SIG-M5 treated with dmso at 0.1 percent for 504 hours (cell line): ENCODE results near the gene SLC36A2.
A peak's percentile ranks its signal among the peaks of the same experiment; 100 is the strongest.
"Not testable (repeated sequence)": the region's sequence is repeated elsewhere in the genome, so short reads cannot be mapped to it uniquely, and the experiment has no call there.

Experiments used
- DNase-seq: peaks from one replicate; lab custom pipeline; 2025; ENCODE audit not compliant: unreplicated experiment; lab: John Stamatoyannopoulos, UW

The SLC36A2 gene

DNA sequence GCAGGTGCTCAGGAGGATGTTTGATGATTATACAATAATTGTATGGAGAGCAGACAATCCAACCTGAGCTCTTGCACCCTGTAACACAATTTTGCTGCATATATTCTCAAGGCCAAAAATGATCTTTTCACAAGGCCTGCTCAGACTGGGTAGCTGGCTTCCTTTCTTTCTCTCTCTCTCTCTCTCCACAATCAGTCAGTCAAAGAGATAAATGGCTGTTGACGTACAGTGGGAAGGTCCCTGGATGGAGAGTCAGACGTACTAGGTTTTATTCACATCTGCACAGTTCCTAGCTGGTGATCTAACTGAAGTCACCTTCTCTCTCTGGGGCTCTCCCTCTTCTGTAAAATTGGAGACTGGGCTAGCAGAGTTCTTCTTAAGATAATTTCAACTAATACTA is 19.8 kb downstream of the SLC36A2 start:
- no peak for DNase-seq

DNA sequence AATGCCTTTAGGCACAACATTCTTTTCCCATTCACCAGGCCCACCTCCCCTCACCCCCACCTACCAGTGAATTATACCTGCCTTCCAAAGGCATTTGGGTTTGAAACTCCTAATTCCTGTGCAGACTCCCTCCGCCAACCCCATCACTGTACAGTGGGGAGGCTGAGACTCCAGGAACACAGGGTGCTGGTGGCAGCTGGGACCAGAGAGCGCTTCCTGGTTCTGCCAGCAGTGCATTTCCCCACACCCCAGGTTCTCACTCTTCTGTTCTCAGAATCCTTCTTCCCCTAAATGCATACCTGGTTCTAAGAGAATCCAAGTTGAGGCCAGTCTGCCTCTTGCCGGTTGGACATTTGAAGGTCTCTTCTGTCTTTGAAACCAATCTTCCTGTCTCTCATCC is 21.1 kb downstream of the SLC36A2 start:
- no peak for DNase-seq

DNA sequence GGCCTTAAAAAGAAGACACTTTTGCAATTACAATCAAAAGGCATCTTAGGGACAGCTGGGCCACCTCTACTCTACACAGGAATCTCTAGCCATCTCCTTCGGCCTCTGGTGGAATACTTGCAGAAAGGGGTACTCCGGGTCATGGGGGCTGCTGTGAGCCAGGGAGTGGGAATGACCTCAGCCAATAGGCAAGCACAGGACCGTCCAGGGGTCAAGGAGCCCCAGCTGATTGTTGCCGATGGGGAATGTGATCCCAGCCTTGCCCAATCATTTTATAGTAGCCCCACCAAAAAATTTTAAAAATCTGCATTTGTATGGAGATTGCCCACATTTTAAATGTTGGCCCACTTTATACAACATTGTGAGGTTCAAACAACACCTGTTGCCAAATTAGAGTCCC is 26.9 kb downstream of the SLC36A2 start:
- no peak for DNase-seq

DNA sequence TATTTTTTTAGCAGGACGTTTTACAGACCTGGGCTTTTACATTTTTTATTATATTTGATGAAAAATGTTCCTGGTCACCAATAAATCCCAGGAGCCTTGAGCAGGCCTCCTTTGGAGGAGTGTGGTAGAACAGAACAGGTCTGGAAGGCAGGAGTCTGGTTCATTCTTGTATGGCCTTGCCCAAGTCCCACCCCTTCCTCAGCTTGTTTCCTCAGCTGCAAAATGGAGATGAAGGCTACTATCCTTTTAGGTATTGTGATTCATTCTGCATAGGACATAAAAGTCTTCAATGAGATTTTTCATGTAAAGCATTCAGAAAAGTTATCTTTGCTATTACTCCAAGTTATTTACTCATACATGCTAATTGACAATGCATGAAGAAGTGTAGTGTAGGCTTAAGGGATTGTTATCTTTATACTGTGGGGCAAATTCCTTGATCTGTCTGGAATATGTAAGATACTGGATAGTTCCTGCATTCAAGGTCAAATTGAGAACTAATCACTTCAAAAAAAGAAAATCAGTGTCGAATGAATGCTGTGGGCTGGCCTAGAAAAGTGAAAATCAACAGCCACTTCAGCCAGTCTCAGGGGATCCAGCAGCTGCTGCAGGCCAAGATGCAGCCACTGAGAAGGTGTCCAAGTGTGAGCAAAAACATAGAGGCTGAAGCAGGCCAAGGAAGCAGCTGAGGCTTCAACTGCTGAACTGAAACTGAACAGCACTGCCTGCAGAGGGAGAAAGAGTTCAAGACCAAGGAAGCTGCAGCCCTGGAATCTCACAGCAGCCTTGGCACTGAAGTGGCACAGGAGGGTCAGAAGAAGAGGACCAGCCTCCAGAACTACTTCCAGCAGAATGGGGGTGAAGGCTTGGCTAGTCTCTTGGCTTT is 28.3 kb downstream of the SLC36A2 start:
- peak; percentile 18 for DNase-seq

DNA sequence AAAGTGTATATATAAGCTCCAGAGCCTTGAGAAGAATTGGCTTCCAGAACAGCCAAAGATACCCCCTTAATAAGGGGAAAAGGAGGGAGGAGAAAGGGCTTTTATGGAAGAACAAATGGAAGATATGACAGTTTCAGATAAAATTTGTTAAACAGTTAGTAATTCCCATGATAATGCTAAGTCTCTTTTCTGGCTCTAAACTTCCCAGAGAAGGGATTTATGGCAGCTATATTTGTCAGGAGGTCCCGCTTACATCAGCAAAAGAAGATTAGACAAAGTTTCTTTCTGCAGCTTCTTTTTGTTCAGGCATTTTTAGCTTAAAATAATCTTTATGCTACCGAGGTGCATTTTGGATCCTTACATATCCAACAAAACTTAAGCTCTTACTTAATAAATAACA is 29.5 kb downstream of the SLC36A2 start:
- no peak for DNase-seq

DNA sequence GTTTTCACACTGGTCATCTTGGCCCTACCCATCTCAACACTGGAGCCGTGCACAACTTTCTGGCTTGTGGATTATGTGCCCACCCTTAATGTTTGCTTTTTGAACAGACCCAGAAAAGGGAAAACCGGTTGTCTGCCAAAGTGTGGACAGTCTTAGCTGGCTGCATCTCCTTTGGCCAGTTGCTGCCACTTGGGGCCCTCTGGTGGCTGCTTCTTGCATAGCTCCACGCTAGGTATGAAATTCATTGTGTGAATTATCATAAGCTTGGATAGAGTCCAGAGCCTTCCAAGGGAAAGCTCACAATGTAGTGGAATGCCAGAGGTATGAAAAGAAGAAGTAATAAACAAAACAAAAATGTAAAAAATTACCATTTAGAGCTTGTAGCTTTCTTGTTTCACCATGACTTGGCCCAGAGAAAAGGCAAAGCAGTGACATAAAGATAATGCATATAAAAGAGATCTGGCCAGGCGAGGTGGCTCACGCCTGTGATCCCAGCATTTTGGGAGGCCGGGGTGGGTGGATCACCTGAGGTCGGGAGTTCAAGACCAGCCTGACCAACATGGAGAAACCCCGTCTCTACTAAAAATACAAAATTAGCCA is 31.3 kb downstream of the SLC36A2 start:
- DNase-seq = peak; percentile 50

DNA sequence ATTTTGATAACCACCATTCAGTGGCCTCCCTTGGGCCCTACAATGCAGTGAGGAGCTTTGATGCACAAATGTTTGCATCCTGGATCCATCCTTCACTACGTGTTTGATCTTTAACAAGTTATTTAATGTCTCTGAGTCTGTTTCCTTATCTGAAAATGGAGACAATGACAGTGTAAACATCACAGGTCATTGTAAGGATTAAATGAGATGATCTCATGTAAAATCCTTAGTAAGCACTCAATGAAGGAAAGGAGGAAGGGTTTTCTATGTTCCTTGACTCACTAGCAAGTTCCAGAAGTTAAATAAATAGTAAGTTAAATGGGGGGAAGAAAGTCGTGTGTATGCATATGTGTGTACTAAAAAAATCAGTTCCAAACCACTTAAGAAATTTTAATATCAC is 34.0 kb downstream of the SLC36A2 start:
- DNase-seq = no peak

DNA sequence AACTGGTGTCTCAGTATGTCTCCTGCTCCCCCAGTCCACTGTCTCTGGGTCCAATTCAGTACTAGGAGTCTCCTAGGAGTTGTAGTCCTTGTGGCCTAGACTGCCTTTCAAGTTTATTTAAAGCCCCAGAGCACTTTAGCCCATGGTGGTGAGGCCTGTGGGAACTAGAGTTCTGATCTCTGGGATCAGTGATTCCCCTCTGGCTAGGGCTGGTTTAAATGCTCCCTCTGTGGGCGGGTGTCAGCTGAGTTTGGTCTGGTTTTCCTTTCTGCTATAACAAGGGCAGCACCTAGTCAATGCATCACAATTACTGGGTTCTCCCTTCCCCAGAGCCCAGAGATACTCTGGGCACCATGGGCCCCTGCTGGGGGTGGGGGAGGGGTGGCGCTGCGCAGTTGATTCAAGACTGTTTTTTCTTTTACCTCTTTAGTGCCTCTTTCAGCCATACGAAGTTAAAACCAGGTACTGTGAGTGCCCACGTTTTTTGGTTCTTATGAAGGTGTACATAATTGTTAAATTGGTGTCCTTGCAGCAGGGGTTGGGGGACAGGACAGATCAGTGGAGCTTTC is 34.5 kb downstream of the SLC36A2 start:
- DNase-seq = no peak

DNA sequence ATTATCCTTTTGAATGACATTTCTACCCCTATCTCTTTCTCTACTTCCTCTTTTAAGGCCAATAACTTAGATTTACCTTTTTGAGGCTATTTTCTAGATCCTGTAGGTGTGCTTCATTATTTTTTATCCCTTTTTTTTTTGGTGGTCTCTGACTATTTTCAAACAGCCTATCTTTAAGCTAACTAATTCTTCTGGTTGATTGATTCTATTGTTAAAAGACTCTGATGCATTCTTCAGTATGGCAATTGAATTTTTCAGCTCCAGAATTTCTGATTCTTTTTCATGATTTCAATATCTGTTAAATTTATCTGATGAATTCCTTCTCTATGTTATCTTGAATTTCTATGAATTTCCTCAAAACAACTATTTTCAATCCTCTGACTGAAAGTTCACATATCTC is 36.4 kb downstream of the SLC36A2 start:
- no peak for DNase-seq

DNA sequence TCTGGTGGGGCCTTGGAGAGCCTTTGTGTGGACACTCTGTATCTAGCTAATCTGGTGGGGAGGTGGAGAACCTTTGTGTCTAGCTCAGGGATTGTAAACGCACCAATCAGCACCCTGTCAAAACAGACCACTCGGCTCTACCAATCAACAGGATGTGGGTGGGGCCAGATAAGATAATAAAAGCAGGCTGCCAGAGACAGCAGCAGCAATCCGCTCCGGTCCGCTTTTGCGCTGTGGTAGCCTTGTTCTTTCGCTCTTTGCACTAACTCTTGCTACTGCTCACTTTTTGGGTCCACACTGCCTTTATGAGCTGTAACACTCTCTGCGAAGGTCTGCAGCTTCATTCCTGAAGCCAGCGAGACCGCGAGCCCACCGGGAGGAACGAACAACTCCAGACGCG is 37.5 kb downstream of the SLC36A2 start:
- not testable (repeated sequence) for DNase-seq

DNA sequence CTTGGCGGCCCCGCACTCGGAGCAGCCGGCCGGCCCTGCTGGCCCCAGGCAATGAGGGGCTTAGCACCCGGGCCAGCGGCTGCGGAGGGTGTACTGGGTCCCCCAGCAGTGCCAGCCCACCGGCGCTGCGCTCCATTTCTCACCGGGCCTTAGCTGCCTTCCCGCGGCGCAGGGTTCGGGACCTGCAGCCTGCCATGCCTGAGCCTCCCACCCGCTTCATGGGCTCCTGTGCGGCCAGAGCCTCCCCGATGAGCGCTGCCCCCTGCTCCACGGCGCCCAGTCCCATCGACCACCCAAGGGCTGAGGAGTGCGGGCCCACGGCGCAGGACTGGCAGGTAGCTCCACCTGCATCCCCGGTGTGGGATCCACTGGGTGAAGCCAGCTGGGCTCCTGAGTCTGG is 38.1 kb downstream of the SLC36A2 start:
- not testable (repeated sequence) for DNase-seq

DNA sequence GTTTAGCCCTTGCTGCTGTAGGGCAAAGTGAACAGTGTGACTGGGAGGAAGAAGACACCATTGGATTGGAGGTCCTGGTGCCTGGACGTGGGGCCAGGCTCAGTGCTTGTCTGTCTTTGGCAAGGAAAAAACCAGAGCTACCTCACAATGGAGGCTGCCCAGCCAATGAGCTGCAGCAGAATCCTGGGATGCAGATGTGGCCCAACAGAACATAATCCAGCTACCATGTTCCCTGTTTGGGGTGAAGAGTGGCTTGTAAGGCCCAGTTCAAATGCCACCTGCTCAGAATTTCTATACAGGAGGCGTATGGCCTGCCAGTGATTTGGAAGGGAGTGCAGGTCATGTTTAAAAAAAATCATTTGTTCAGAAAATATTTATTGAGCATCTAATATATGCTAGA is 43.7 kb downstream of the SLC36A2 start, which contains the start of gene SLC36A3:
TSS of gene SLC36A3 (minus strand) at position 101 of the 400 bp plus-strand sequence. CDS start 412 bp downstream, outside the sequence.
- DNase-seq = no peak

DNA sequence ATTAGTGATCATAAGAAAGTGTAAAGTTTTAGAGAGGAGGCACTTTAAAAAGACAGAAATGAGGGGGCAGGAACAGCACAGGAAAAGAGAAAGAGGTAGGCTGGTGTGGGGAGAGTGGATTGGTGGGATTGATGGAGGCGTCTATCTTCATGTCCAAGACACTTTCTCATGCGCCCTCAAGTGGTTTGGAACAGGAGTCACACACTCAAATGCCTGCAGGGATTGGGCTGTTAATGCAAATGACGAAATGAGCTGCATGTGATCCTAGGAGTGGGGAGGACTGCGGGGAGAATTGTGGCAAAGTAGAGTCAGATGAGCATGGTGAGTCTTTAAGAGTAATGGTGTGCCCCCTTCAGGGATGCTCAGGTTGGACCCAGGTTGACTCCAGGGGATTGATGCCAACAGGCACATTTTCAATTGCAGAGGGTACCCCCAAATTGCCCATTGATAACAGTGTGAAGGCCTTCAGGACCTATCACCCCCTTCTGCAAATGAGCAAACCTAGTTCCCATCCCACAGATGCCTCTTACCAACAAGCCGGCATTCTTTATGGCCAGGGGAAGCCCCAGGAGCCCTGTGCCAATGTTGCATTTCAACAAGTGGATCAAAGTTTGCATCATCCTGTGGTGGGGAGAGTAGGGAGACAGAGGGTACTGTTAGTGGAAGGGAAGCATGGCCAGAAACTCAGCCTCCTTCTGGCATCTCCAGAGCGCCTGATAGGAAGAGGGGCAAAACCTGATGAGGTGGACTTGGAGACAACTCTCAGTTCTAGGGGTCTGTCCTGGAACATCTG is 49.1 kb downstream of the SLC36A2 start:
- peak; percentile 60 for DNase-seq

DNA sequence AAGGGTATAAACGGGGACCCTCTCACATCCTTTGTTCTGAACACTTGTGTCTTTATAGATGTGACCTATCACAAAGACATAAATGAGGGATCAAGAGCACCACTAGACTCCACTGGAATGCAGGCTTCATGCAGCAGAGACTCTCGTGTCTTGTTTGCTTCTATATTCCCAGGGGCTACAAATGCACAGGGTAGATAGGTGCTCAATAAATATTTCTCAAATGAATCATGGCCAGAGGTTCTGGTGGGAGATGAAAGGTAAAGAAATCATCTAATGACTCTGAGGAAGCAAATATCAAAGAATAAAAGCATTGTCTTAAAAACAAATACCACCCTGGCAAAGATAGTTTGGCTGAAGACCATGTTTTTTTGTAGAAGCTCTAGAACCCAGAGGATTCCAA is 50.4 kb downstream of the SLC36A2 start:
- DNase-seq = no peak

DNA sequence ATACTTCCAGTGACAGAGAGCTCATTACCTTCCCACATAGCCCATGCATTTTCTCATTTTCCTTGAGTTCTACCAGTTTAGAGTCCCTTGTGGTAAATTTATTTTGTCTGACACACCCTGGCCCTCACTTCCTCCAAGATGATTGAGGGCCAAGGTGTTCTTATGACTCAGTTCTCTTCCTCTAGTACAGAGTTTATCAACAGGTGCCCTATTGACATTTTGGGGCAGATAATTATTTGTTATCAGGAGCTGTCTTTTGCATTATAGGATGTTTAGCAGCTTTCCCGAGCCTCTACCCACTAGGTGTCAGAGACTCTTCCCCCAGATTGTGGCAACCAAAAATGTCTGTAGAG is 50.9 kb downstream of the SLC36A2 start:
- no peak for DNase-seq

DNA sequence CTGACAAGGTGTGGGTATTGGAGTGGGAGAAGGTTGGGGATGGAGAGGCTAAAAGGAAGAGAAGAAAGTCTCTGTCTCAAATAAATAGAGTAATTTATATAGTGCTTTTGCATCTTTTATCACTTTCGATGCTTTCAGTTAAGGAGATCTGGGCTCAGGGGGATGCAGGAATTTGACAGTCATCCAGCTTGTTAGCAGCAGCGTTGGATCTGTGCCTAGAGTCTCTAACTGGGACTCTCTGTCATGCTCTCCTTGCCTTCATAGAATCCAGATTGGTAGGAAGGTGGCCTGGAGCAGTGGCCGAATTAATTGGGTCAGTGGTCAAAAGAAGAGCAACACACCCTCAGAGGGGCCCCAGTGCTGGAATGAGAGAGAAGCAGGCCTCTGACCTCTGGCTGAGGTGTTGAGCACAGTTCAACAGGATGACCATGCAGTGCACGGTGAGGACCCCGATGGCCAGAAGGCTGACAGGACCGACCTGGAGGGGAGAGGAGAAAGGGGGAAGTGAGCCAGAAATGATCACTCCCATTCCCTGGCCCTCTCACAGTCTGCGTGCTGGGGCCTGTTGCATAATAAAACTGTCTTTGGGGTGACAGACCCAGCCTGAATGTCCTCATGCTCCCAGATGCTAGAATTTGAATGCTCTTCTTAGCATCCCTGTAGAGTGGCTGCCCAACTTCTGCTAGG is 51.4 kb downstream of the SLC36A2 start:
- DNase-seq = peak; percentile 84

DNA sequence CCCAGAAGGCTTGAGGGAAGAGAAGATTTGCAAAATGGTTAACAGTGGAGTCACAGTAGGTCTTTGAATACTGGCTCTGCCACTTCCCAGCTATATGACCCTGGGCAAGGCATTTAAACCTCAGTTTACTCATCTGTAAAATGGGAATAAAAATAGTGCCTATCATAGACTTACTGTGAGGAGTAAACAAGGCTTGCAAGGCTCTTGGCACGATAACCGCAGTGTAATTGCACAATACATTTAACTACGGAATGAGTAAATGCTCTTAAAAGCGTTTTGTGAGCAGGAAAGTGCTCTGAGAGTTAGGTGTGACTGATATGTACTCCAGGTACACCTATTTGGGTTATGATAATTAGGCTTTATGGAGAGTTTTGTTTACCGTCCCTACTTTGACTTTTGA is 52.2 kb downstream of the SLC36A2 start:
- peak; percentile 50 for DNase-seq

DNA sequence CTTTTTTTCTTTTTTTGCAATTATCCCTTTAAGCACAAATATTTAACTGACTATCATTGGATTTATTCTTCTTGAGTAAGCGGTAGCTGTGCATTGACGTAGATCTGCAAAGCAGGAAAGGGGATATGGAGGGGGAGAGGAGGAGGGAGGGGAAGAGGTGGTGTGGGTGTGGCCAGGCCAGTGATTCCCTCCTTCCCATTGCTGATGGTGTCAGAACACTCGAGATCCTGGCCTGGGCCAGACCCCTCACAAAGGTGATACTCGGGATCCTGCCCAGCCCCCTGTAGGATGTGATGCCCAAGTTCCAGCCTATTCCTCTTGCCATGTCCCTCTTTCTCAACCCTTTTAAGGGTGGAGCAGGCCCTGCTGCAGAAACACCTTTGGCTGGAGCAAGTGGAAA is 53.7 kb downstream of the SLC36A2 start:
- no peak for DNase-seq

DNA sequence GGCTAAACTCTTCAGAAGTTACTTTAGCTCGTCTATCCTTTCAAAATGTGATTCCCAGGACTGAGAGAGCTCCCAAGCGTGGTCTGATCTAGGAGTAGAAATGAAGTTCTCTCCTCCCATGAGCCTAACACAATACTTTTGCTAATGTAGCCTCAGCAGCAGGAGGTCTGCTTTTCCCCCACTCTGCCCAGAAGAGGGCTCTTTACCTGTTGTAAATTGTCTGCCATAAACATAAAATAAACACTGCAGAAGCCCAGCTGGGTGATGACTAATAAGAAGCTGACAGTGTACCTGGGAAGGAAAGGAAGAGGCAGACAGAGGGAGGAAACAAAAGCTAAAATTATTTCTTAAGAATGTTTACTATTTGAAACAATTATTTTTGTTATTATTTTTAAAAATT is 59.2 kb downstream of the SLC36A2 start:
- peak; percentile 12 for DNase-seq

DNA sequence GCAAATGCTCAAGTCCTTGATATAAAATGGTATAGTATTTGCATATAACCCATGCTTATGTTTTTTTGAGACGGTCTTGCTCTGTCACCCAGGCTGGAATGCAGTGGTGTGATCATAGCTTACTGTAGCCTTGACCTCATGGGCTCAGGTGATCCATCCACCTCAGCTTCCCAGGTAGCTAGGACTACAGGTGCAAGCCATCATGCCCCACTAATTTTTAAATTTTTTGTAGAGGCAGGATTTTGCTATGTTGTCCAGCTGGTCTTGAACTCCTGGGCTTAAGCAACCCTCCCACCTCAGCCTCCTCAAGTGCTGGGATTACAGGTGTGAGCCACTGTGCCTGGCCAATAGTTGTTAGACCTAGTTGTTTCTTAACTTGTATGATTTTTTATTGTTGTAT is 61.1 kb downstream of the SLC36A2 start:
- DNase-seq = no peak

DNA sequence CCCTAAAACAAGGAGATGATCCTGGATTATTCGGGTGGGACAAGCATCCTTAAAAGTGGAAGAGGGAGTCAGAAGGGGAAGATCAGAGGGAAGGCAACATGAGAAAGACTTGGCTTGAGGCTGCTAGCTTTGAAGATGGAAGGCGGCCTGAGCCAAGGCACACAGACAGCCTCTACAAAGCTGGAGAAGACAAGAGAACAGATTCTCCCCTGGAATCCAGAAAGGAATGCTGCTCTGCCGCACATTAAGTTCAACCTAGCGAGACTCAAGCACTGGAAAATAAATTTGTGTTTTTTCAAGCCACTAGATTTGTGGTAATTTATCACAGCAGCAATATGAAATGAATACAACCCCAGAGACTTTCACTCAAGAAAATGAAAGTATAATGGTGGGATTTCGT is 61.7 kb downstream of the SLC36A2 start:
- no peak for DNase-seq
